HEK293 (cell line): Measurements from ENCODE around the gene RBBP8NL.

Experiments used
- ZBTB11 ChIP-seq: fragments of 450-650 bp; formaldehyde crosslinking; conservative IDR thresholded peaks from 2 replicates; pipeline ENCODE4 v1.5.1; 2016; ENCODE audit warnings: low read depth, missing biosample characterization, missing genetic modification characterization
- ZNF174 ChIP-seq: fragments of 450-650 bp; formaldehyde crosslinking; IDR thresholded peaks from 2 replicates; pipeline ENCODE4 v1.5.0; 2017; ENCODE audit warnings: missing biosample characterization, mild to moderate bottlenecking, missing genetic modification characterization

- TF ChIP-seq ZBTB11 (tag by site-specific recombination) (no peak), ZNF174 (tag by site-specific recombination) (no peak)
Measured at GRCh38 chr20:62372042-62372993, 55.0 kb downstream of the RBBP8NL start.
